GM21576 (cell line): ENCODE results near the gene NUDT4.

Experiments
- ATAC-seq: cut with Tn5 transposase; IDR thresholded peaks from one replicate; pipeline ENCODE4 v1.9.1; 2021; ENCODE audit warnings: mild to moderate bottlenecking, moderate library complexity; ENCODE audit not compliant: unreplicated experiment

Gene NUDT4

DNA sequence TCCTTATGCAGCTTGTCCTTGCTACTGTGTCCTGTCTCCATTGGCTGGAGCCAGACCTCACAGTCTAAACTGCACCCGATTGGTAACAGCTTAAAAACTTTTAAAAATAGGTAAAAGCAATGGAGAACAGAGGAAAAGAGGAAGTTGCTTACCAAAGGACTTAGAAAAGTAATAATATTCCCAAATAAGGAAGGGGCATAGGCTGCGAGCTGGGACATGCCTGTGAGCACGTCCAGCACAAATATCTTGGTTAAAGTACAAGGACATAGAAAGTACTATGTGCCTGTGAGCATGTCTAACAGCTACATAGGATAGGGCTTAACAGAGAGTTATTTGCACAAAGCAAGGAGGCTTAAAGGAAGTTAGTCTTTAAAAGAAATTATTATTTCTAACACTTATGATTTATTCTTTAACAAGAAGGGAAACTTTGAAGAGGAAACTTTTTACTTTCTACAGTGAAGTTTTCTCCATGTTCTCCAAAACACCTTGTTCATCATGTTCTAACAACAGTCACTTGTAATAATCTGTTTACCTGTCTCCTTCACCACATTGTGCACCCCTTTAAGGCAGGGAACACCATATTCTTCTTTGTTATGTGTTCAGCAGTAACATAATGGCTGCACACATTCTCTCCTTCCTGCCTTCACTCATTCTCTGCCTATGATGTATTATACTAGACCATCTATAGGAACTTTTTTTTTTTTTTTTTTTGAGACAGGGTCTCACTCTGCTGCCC is 73.9 kb downstream of the NUDT4 start:
- no peak for ATAC-seq

- ATAC-seq, result no peak
Measured at GRCh38 chr12:93453633-93454032, 75.9 kb downstream of the NUDT4 start.

GRCh38 chr12:93456077-93456476 is 78.4 kb downstream of the NUDT4 start:
- no peak for ATAC-seq
